OCI-LY1 (cell line): Measurements from ENCODE around the gene BRCA1.

Experiments used
- H2AFZ ChIP-seq: fragments of 200-600 bp; sonication (generic), shearing (Covaris generic); 2 replicates; pipeline ENCODE4 v1.6.0; 2014; ENCODE audit warnings: antibody characterized with exemption, mild to moderate bottlenecking, low read length
- H3F3A ChIP-seq: fragments of 200-600 bp; sonication (generic), shearing (Covaris generic); 2 replicates; pipeline ENCODE4 v1.6.0; 2014; ENCODE audit warnings: mild to moderate bottlenecking, antibody characterized with exemption, low read length, moderate library complexity; ENCODE audit not compliant: insufficient read depth
- H3K27ac ChIP-seq: fragments of 200-600 bp; sonication (generic); 2 replicates; pipeline ENCODE4 v1.5.1; 2014; ENCODE audit warnings: low read length, mixed run types, mild to moderate bottlenecking, low read depth; ENCODE audit not compliant: poor library complexity, severe bottlenecking
- H3K27me3 ChIP-seq: fragments of 200-600 bp; sonication (generic); 2 replicates; pipeline ENCODE4 v1.6.0; 2014; ENCODE audit warnings: antibody characterized with exemption, mild to moderate bottlenecking, low read length, moderate library complexity; ENCODE audit not compliant: insufficient read depth
- H3K36me3 ChIP-seq: fragments of 200-600 bp; sonication (generic); 2 replicates; pipeline ENCODE4 v1.6.1; 2014; ENCODE audit warnings: mild to moderate bottlenecking, antibody characterized with exemption, low read length, moderate library complexity, mixed read lengths; ENCODE audit not compliant: insufficient read depth
- H3K4me1 ChIP-seq: fragments of 200-600 bp; sonication (generic); 2 replicates; pipeline ENCODE4 v1.5.1; 2014; ENCODE audit warnings: mild to moderate bottlenecking, low read length, moderate library complexity; ENCODE audit not compliant: insufficient read depth, severe bottlenecking
- H3K4me2 ChIP-seq: fragments of 200-600 bp; sonication (generic), shearing (Covaris generic); 2 replicates; pipeline ENCODE4 v1.6.1; 2014; ENCODE audit warnings: low read length
- H3K4me3 ChIP-seq: fragments of 200-600 bp; sonication (generic); 2 replicates; pipeline ENCODE4 v1.5.1; 2014; ENCODE audit warnings: low read length, low read depth, mild to moderate bottlenecking, mixed read lengths; ENCODE audit not compliant: poor library complexity, severe bottlenecking
- H3K79me2 ChIP-seq: fragments of 200-600 bp; shearing (Covaris generic); 2 replicates; pipeline ENCODE4 v1.6.1; 2016; ENCODE audit warnings: mixed run types, low read length, mixed read lengths; ENCODE audit not compliant: insufficient read depth
- H3K9ac ChIP-seq: fragments of 200-600 bp; sonication (generic), shearing (Covaris generic); 2 replicates; pipeline ENCODE4 v1.6.1; 2014; ENCODE audit warnings: mild to moderate bottlenecking, low read length, mixed read lengths
- H3K9me2 ChIP-seq: fragments of 200-600 bp; sonication (generic), shearing (Covaris generic); 2 replicates; pipeline ENCODE4 v1.6.1; 2014; ENCODE audit warnings: low read depth, mild to moderate bottlenecking, low read length, mixed read lengths
- H3K9me3 ChIP-seq: fragments of 200-600 bp; shearing (Covaris generic); 2 replicates; pipeline ENCODE4 v1.6.1; 2014; ENCODE audit warnings: low read length, mixed read lengths
- H4K20me1 ChIP-seq: fragments of 200-600 bp; sonication (generic), shearing (Covaris generic); 2 replicates; pipeline ENCODE4 v1.6.0; 2016; ENCODE audit warnings: mild to moderate bottlenecking, low read length; ENCODE audit not compliant: insufficient read depth
- EZH2 ChIP-seq: fragments of 200-600 bp; sonication (generic), shearing (Covaris generic); IDR thresholded peaks from 2 replicates; pipeline ENCODE4 v1.8.0; 2017; ENCODE audit warnings: borderline replicate concordance, mixed run types, mild to moderate bottlenecking, antibody characterized with exemption, low read length, moderate library complexity, mixed read lengths
- TF ChIP-seq, protein P1 (sequence below): fragments of 200-600 bp; sonication (generic), shearing (Covaris generic); IDR thresholded peaks from 2 replicates; pipeline ENCODE4 v1.5.1; 2017; ENCODE audit warnings: mild to moderate bottlenecking, antibody characterized with exemption, low read length, moderate library complexity, mixed read lengths

Gene BRCA1

DNA sequence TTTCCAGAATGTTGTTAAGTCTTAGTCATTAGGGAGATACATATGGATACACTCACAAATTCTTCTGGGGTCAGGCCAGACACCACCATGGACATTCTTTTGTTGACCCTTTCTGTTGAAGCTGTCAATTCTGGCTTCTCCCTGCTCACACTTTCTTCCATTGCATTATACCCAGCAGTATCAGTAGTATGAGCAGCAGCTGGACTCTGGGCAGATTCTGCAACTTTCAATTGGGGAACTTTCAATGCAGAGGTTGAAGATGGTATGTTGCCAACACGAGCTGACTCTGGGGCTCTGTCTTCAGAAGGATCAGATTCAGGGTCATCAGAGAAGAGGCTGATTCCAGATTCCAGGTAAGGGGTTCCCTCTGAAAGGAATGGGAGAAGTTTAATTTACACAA lies 54.3 kb downstream of the BRCA1 start:
- H2AFZ ChIP-seq, result no peak overlapping the region
- H3K27me3 ChIP-seq, result no peaks in the 10 kb centered on the region
- no peak overlapping the region for H3K4me2 ChIP-seq
- TF ChIP-seq EZH2, result no peak
- TF ChIP-seq, protein P1, sequence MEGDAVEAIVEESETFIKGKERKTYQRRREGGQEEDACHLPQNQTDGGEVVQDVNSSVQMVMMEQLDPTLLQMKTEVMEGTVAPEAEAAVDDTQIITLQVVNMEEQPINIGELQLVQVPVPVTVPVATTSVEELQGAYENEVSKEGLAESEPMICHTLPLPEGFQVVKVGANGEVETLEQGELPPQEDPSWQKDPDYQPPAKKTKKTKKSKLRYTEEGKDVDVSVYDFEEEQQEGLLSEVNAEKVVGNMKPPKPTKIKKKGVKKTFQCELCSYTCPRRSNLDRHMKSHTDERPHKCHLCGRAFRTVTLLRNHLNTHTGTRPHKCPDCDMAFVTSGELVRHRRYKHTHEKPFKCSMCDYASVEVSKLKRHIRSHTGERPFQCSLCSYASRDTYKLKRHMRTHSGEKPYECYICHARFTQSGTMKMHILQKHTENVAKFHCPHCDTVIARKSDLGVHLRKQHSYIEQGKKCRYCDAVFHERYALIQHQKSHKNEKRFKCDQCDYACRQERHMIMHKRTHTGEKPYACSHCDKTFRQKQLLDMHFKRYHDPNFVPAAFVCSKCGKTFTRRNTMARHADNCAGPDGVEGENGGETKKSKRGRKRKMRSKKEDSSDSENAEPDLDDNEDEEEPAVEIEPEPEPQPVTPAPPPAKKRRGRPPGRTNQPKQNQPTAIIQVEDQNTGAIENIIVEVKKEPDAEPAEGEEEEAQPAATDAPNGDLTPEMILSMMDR, result no peak
- no peak overlapping the region for H3K9ac ChIP-seq
- H3K4me3 ChIP-seq, result no peak overlapping the region
- no peaks in the 10 kb centered on the region for H3K79me2 ChIP-seq
- H3K9me2 ChIP-seq, result no peaks in the 10 kb centered on the region
- H3K4me1 ChIP-seq, result no peaks in the 10 kb centered on the region
- no peaks in the 10 kb centered on the region for H3K9me3 ChIP-seq
- H3K27ac ChIP-seq, result no peak overlapping the region
- H3F3A ChIP-seq, result no peaks in the 10 kb centered on the region
- H3K36me3 ChIP-seq, result peaks cover 72% of the 10 kb centered on the region
- H4K20me1 ChIP-seq, result no peaks in the 10 kb centered on the region

DNA sequence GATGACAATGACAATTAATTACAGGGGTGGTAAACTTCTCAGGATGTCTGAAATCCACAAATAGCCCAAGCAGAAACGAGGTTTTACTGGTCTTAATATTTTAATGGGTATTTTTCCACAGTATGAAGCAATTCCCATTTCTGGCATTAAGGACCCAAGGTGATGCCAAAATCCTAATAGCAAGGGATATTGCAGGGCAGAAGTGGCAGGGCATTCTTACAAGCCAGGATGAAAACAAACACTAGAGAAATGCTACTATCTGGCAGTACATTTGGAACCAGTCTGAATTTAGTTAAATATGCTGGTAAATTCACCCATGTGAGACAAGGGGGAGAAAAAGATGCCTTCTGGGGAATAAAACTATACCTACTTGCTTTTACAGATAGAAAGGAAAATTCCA lies 54.9 kb downstream of the BRCA1 start:
- H3K4me3 ChIP-seq, result no peak overlapping the region
- no peak overlapping the region for H3K4me2 ChIP-seq
- no peaks in the 10 kb centered on the region for H3K79me2 ChIP-seq
- H3K9me2 ChIP-seq, result no peaks in the 10 kb centered on the region
- H3K9ac ChIP-seq, result no peak overlapping the region
- H3K9me3 ChIP-seq, result no peaks in the 10 kb centered on the region
- no peaks in the 10 kb centered on the region for H3K4me1 ChIP-seq
- H3F3A ChIP-seq, result no peaks in the 10 kb centered on the region
- no peak for TF ChIP-seq EZH2
- no peaks in the 10 kb centered on the region for H4K20me1 ChIP-seq
- no peak overlapping the region for H3K27ac ChIP-seq
- no peak overlapping the region for H2AFZ ChIP-seq
- H3K36me3 ChIP-seq, result peaks cover 75% of the 10 kb centered on the region
- H3K27me3 ChIP-seq, result no peaks in the 10 kb centered on the region

DNA sequence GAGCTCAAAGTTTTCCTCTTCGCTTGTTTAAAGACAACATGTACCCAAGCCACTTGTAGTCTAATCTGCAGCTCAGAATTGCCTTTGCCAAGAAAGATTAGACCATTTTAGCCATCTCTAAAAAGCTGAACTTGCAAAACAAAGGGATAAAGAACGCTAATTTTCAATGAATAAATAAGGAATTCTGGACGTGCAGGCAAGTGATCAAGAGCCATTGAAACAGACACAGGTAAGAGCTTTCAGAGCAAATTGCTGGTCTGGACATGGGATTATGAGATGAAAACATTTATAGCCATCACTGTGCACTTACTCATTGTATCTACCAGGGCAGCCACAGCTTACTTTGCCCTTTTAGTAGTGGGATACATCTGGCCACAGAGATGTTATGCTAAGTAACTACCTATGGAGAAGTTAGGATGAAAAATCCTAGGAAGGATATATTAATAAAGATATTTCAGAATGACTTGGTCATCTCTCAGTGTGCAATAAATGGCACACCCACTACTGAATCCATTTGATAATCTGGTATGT lies 55.7 kb downstream of the BRCA1 start:
- TF ChIP-seq EZH2, result no peak
- TF ChIP-seq, protein P1, result no peak
- Histone ChIP-seq H3K27ac (no peak overlapping the region), H3K27me3 (no peaks in the 10 kb centered on the region), H3K4me3 (no peak overlapping the region), H4K20me1 (no peaks in the 10 kb centered on the region), H3K79me2 (no peaks in the 10 kb centered on the region), H3K4me2 (no peak overlapping the region), H3K9me2 (no peaks in the 10 kb centered on the region), H3F3A (no peaks in the 10 kb centered on the region), H3K9me3 (no peaks in the 10 kb centered on the region), H2AFZ (no peak overlapping the region), H3K9ac (no peak overlapping the region), H3K4me1 (no peaks in the 10 kb centered on the region), H3K36me3 (peaks cover 68% of the 10 kb centered on the region)
